H9 (cell line): ENCODE results near the gene OR10H3. TPM values are rescaled to one million over a fixed set of nuclear protein-coding genes. Genes with fewer than 3 reads are reported as not detected.

Experiments
- DNase-seq: peaks from one replicate; pipeline ENCODE4 v3.0.0-alpha.2; 2017
- H2AFZ ChIP-seq: one replicate; pipeline ENCODE4 v1.6.1; 2013; ENCODE audit warnings: mild to moderate bottlenecking, low read length, control low read depth, moderate library complexity
- H2AK5ac ChIP-seq: 2 replicates; pipeline ENCODE4 v1.6.1; 2013; ENCODE audit warnings: low read length, control low read depth, mixed read lengths; ENCODE audit not compliant: insufficient read length
- H2BK120ac ChIP-seq: one replicate; pipeline ENCODE4 v1.6.1; 2013; ENCODE audit warnings: low read depth, mild to moderate bottlenecking, low read length, control low read depth, inconsistent platforms; ENCODE audit not compliant: poor library complexity, severe bottlenecking
- H2BK12ac ChIP-seq: 2 replicates; pipeline ENCODE4 v1.6.1; 2013; ENCODE audit warnings: low read length, control low read depth, mixed read lengths, low read depth; ENCODE audit not compliant: insufficient read length
- H2BK15ac ChIP-seq: 2 replicates; pipeline ENCODE4 v1.6.1; 2013; ENCODE audit warnings: low read depth, low read length, control low read depth
- H2BK20ac ChIP-seq: one replicate; pipeline ENCODE4 v1.6.1; 2013; ENCODE audit warnings: low read depth, mild to moderate bottlenecking, low read length, control low read depth, inconsistent platforms; ENCODE audit not compliant: poor library complexity, severe bottlenecking
- H2BK5ac ChIP-seq: 2 replicates; pipeline ENCODE4 v1.6.1; 2013; ENCODE audit warnings: low read length, control low read depth, mixed read lengths; ENCODE audit not compliant: insufficient read length
- H3K14ac ChIP-seq: 2 replicates; pipeline ENCODE4 v1.6.1; 2013; ENCODE audit warnings: low read length, control low read depth; ENCODE audit not compliant: insufficient read depth
- H3K18ac ChIP-seq: 2 replicates; pipeline ENCODE4 v1.6.1; 2013; ENCODE audit warnings: low read depth, mild to moderate bottlenecking, mixed read lengths, low read length, control low read depth; ENCODE audit not compliant: insufficient read length
- H3K23ac ChIP-seq: 2 replicates; pipeline ENCODE4 v1.6.1; 2013; ENCODE audit warnings: low read length, control low read depth, mixed read lengths, low read depth; ENCODE audit not compliant: insufficient read length
- H3K23me2 ChIP-seq: 2 replicates; pipeline ENCODE4 v1.6.1; 2013; ENCODE audit warnings: low read depth, mild to moderate bottlenecking, mixed read lengths, low read length, control low read depth; ENCODE audit not compliant: insufficient read length, poor library complexity, severe bottlenecking
- H3K27ac ChIP-seq: 2 replicates; pipeline ENCODE4 v1.5.1; 2013; ENCODE audit warnings: low read length, control low read depth, mixed read lengths, low read depth; ENCODE audit not compliant: insufficient read length
- H3K27me3 ChIP-seq: 2 replicates; pipeline ENCODE4 v1.6.1; 2013; ENCODE audit warnings: low read length, control low read depth, inconsistent platforms; ENCODE audit not compliant: insufficient read depth
- H3K4ac ChIP-seq: 2 replicates; pipeline ENCODE4 v1.6.1; 2013; ENCODE audit warnings: low read depth, mild to moderate bottlenecking, control low read depth, inconsistent platforms, low read length, moderate library complexity
- H3K4me1 ChIP-seq: 2 replicates; pipeline ENCODE4 v1.6.1; 2013; ENCODE audit warnings: low read length, control low read depth, inconsistent platforms; ENCODE audit not compliant: insufficient read depth
- H3K4me2 ChIP-seq: 2 replicates; pipeline ENCODE4 v1.6.1; 2013; ENCODE audit warnings: low read length, control low read depth, mixed read lengths; ENCODE audit not compliant: insufficient read length, insufficient read depth
- H3K56ac ChIP-seq: 2 replicates; pipeline ENCODE4 v1.6.1; 2013; ENCODE audit warnings: low read depth, mild to moderate bottlenecking, mixed read lengths, low read length, control low read depth; ENCODE audit not compliant: insufficient read length
- H3K79me1 ChIP-seq: 2 replicates; pipeline ENCODE4 v1.6.1; 2013; ENCODE audit warnings: low read depth, mild to moderate bottlenecking, moderate library complexity, low read length, control low read depth, inconsistent platforms; ENCODE audit not compliant: insufficient read depth, poor library complexity, severe bottlenecking
- H3K79me2 ChIP-seq: 2 replicates; pipeline ENCODE4 v1.6.1; 2013; ENCODE audit warnings: low read length, control low read depth, inconsistent platforms; ENCODE audit not compliant: insufficient read depth
- H3K9ac ChIP-seq: 2 replicates; pipeline ENCODE4 v1.6.1; 2013; ENCODE audit warnings: low read length, control low read depth, mixed read lengths; ENCODE audit not compliant: insufficient read length; ENCODE audit errors: extremely low read depth
- H3K9me3 ChIP-seq: one replicate; pipeline ENCODE4 v1.6.1; 2013; ENCODE audit warnings: low read depth, low read length, inconsistent platforms; ENCODE audit not compliant: control insufficient read depth
- H3T11ph ChIP-seq: one replicate; pipeline ENCODE4 v1.6.1; 2013; ENCODE audit warnings: mild to moderate bottlenecking, low read length, control low read depth, inconsistent platforms
- H4K20me1 ChIP-seq: one replicate; pipeline ENCODE4 v1.6.1; 2013; ENCODE audit not compliant: control insufficient read depth, insufficient read length, insufficient read depth
- H4K5ac ChIP-seq: 2 replicates; pipeline ENCODE4 v1.6.1; 2013; ENCODE audit warnings: low read depth, mild to moderate bottlenecking, mixed read lengths, low read length, control low read depth; ENCODE audit not compliant: insufficient read length
- H4K8ac ChIP-seq: replicated peaks from 2 replicates; pipeline ENCODE4 v1.6.1; 2013; ENCODE audit warnings: low read length, control low read depth, mixed read lengths, low read depth; ENCODE audit not compliant: insufficient read length
- H4K91ac ChIP-seq: 2 replicates; pipeline ENCODE4 v1.6.1; 2013; ENCODE audit warnings: low read depth, mild to moderate bottlenecking, moderate library complexity, mixed read lengths, low read length, control low read depth; ENCODE audit not compliant: insufficient read length
- H3K27ac Mint-ChIP-seq, 3 experiments: 2 replicates in 2 of 3; 3 replicates in 1 of 3; pipeline ENCODE4 v1.8.0; 2020 to 2021; ENCODE audit warnings: mixed read lengths in 3 of 3, mild to moderate bottlenecking in 1 of 3, moderate library complexity in 1 of 3
- H3K27me3 Mint-ChIP-seq: 2 replicates; pipeline ENCODE4 v1.8.0; 2021; ENCODE audit warnings: low read depth, mild to moderate bottlenecking, moderate library complexity, mixed read lengths
- H3K36me3 Mint-ChIP-seq, 3 experiments: 2 replicates in 2 of 3; 3 replicates in 1 of 3; pipeline ENCODE4 v1.8.0; 2020 to 2021; ENCODE audit warnings: low read depth in 3 of 3, mixed read lengths in 3 of 3; ENCODE audit not compliant: insufficient read depth in 1 of 3
- H3K4me1 Mint-ChIP-seq, 2 experiments: 2 replicates each; pipeline ENCODE4 v1.8.0; 2020; ENCODE audit warnings: mixed read lengths in 2 of 2
- H3K4me3 Mint-ChIP-seq, 2 experiments: 2 replicates in 1 of 2; 3 replicates in 1 of 2; pipeline ENCODE4 v1.8.0; 2020 to 2021; ENCODE audit warnings: mild to moderate bottlenecking in 2 of 2, mixed read lengths in 2 of 2, moderate library complexity in 1 of 2
- H3K9me3 Mint-ChIP-seq, 2 experiments: 2 replicates in 1 of 2; 3 replicates in 1 of 2; pipeline ENCODE4 v1.8.0; 2020; ENCODE audit warnings: mild to moderate bottlenecking in 2 of 2, mixed read lengths in 2 of 2, moderate library complexity in 1 of 2
- WGBS: extraction: QIAGEN DNeasy Blood & Tissue Kit; methylation state at CpG from one replicate; pipeline ENCODE4 v1.1.7; 2013; ENCODE audit warnings: missing lambda C conversion rate, low lambda C conversion rate, mixed read lengths; ENCODE audit not compliant: insufficient read length; ENCODE audit errors: extremely low coverage; 5-methylcytosine and 5-hydroxymethylcytosine counted together
- total RNA-seq: library from RNA; stranded (reverse); gene quantifications from 2 replicates; pipeline ENCODE4 v1.2.1, GENCODE V29; 2021
- TF ChIP-seq, protein P1 (sequence below): fragments of 200-600 bp; sonication (generic); conservative IDR thresholded peaks from 3 replicates; pipeline ENCODE4 v1.8.0; 2021; ENCODE audit warnings: antibody characterized with exemption, mild to moderate bottlenecking

Gene OR10H3
- total RNA-seq, 1 experiment from 2014 or later: not detected

DNA sequence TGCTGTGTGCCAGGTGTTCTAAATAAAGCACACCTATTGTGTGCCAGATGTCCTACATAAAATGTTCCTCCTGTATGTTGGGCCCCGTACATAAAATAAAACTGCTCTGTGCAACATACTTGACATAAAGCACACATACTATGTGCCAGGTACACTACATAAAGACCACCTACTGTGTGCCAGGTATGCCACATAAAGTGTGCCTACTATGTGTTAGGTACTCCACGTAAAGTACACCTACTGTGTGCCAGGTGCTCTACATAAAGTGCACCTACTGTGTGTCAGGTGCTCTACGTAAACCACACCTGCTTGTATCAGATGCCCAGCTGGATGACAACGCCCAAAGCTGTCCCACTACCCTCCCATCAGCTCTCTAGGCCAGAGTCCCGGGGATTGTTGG is 43.9 kb downstream of the OR10H3 start:
- H3K9me3 ChIP-seq: peaks cover 64% of the 10 kb centered on the region
- H2BK15ac ChIP-seq: no peak overlapping the region
- peaks cover 9 to 26% (median 13%) of the 10 kb centered on the region in 3 experiments; a peak in 6 of 7 replicates for H3K36me3 Mint-ChIP-seq
- H3K4me1 ChIP-seq: no peaks in the 10 kb centered on the region
- no peak overlapping the region for H3K4ac ChIP-seq
- no CpG with 5 or more reads among the region's 5 CpGs for WGBS
- H3K14ac ChIP-seq: no peak overlapping the region
- H3K9me3 Mint-ChIP-seq: peaks cover 81 to 89% of the 10 kb centered on the region in 2 experiments
- H2BK20ac ChIP-seq: no peak overlapping the region
- H3K79me1 ChIP-seq: no peaks in the 10 kb centered on the region
- peaks cover 3% of the 10 kb centered on the region for H4K20me1 ChIP-seq
- H3K4me3 Mint-ChIP-seq: no peak overlapping the region
- H2AK5ac ChIP-seq: no peak overlapping the region
- H3K23me2 ChIP-seq: no peaks in the 10 kb centered on the region
- H4K8ac ChIP-seq: no peak overlapping the region
- no peak overlapping the region for H3K27ac ChIP-seq
- no peak overlapping the region for H3K56ac ChIP-seq
- H2BK5ac ChIP-seq: no peak overlapping the region
- no peaks in the 10 kb centered on the region for H3K79me2 ChIP-seq
- H3K4me2 ChIP-seq: no peak overlapping the region
- no peak overlapping the region for H4K91ac ChIP-seq
- no peak overlapping the region for H3T11ph ChIP-seq
- no peak overlapping the region for H2BK120ac ChIP-seq
- no peak overlapping the region for H3K23ac ChIP-seq
- peaks cover 7% of the 10 kb centered on the region; the same call in 1 of the 2 replicates for H3K27me3 Mint-ChIP-seq
- no peak for DNase-seq
- TF ChIP-seq, protein P1, sequence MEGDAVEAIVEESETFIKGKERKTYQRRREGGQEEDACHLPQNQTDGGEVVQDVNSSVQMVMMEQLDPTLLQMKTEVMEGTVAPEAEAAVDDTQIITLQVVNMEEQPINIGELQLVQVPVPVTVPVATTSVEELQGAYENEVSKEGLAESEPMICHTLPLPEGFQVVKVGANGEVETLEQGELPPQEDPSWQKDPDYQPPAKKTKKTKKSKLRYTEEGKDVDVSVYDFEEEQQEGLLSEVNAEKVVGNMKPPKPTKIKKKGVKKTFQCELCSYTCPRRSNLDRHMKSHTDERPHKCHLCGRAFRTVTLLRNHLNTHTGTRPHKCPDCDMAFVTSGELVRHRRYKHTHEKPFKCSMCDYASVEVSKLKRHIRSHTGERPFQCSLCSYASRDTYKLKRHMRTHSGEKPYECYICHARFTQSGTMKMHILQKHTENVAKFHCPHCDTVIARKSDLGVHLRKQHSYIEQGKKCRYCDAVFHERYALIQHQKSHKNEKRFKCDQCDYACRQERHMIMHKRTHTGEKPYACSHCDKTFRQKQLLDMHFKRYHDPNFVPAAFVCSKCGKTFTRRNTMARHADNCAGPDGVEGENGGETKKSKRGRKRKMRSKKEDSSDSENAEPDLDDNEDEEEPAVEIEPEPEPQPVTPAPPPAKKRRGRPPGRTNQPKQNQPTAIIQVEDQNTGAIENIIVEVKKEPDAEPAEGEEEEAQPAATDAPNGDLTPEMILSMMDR: no peak
- H2AFZ ChIP-seq: no peak overlapping the region
- H2BK12ac ChIP-seq: no peak overlapping the region
- H3K27ac Mint-ChIP-seq: no peak overlapping the region
- no peak overlapping the region for H4K5ac ChIP-seq
- H3K9ac ChIP-seq: no peak overlapping the region
- H3K4me1 Mint-ChIP-seq: no peaks in the 10 kb centered on the region
- no peak overlapping the region for H3K18ac ChIP-seq
- H3K27me3 ChIP-seq: no peaks in the 10 kb centered on the region
